ENCODE results near the gene KCNC1.

KCNC1 gene

GRCh38 chr11:17822401-17822781 lies 87.8 kb downstream of the KCNC1 start:
- in situ Hi-C loops (cut with HindIII; ENCODE audit: low pct_ligation_motif_present, low sequenced_read_pairs), result no loop called here
- no peak overlapping the region for H3K4me3 ChIP-seq (ENCODE audit: low read depth, low read length)
- no peak for DNase-seq
- no peak overlapping the region for H3K27ac ChIP-seq
- no peak for TF ChIP-seq CTCF (IDR thresholded peaks at IDR 0.05; ENCODE audit: low read depth, low read length, missing control alignments)
- no peaks in the 10 kb centered on the region for H3K27me3 ChIP-seq (replicated peaks)
- H3K36me3 ChIP-seq (replicated peaks), result no peaks in the 10 kb centered on the region

GRCh38 chr11:17827006-17827405 lies 92.4 kb downstream of the KCNC1 start:
- in situ Hi-C loops (cut with HindIII; ENCODE audit: low pct_ligation_motif_present, low sequenced_read_pairs), result no loop called here
- Histone ChIP-seq H3K4me3 (ENCODE audit: low read depth, low read length) (no peak overlapping the region), H3K27me3 (replicated peaks) (no peaks in the 10 kb centered on the region), H3K36me3 (replicated peaks) (no peaks in the 10 kb centered on the region), H3K27ac (no peak overlapping the region)
- DNase-seq, result no peak
- TF ChIP-seq CTCF (IDR thresholded peaks at IDR 0.05; ENCODE audit: low read depth, low read length, missing control alignments), result peak; percentile 55

DNA sequence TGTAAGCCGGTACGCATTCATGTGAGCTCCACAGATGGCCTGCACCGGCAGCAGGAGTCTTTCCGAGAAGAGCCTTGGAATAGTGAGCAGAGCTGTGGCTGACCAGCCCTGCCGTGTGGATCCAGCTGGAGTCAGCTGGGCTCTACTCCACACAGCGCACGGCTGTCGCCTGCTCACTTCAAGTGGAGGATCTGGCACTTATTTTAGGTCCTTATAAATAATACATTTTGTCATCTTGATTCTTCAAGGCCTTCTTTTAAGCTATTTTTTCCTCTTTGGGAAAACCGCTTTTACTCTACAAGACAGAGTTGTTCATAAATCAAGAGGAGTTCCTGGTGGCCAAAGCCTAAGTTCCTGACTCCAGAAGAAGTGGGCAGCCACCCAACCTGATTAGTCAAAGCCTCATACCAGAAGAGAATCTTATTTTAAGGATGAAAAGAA lies 93.8 kb downstream of the KCNC1 start:
- no peak overlapping the region for H3K27ac ChIP-seq
- no peak overlapping the region for H3K4me3 ChIP-seq (ENCODE audit: low read depth, low read length)
- in situ Hi-C loops (cut with HindIII; ENCODE audit: low pct_ligation_motif_present, low sequenced_read_pairs), result no loop called here
- H3K27me3 ChIP-seq (replicated peaks), result no peaks in the 10 kb centered on the region
- H3K36me3 ChIP-seq (replicated peaks), result no peaks in the 10 kb centered on the region
- DNase-seq, result no peak
- no peak for TF ChIP-seq CTCF (IDR thresholded peaks at IDR 0.05; ENCODE audit: low read depth, low read length, missing control alignments)

GRCh38 chr11:17831228-17831627 lies 96.6 kb downstream of the KCNC1 start:
- Histone ChIP-seq H3K27me3 (replicated peaks) (no peaks in the 10 kb centered on the region), H3K4me3 (ENCODE audit: low read depth, low read length) (no peak overlapping the region), H3K36me3 (replicated peaks) (no peaks in the 10 kb centered on the region), H3K27ac (no peak overlapping the region)
- no peak for DNase-seq
- in situ Hi-C loops (cut with HindIII; ENCODE audit: low pct_ligation_motif_present, low sequenced_read_pairs), result no loop called here
- TF ChIP-seq CTCF (IDR thresholded peaks at IDR 0.05; ENCODE audit: low read depth, low read length, missing control alignments), result no peak

GRCh38 chr11:17831883-17832282 lies 97.3 kb downstream of the KCNC1 start:
- Histone ChIP-seq H3K27me3 (replicated peaks) (no peaks in the 10 kb centered on the region), H3K36me3 (replicated peaks) (no peaks in the 10 kb centered on the region), H3K27ac (no peak overlapping the region), H3K4me3 (ENCODE audit: low read depth, low read length) (no peak overlapping the region)
- in situ Hi-C loops (cut with HindIII; ENCODE audit: low pct_ligation_motif_present, low sequenced_read_pairs), result no loop called here
- no peak for DNase-seq
- TF ChIP-seq CTCF (IDR thresholded peaks at IDR 0.05; ENCODE audit: low read depth, low read length, missing control alignments), result no peak
